HTR-8/SVneo (cell line): ENCODE data around the gene LIMS1.
A peak's percentile ranks its signal among the peaks of the same experiment; 100 is the strongest.
"Not testable (repeated sequence)": the region's sequence is repeated elsewhere in the genome, so short reads cannot be mapped to it uniquely, and the experiment has no call there.

Source experiments
- DNase-seq: peaks from one replicate; pipeline ENCODE4 v3.0.0; 2011; ENCODE audit warnings: low spot score, mixed read lengths; ENCODE audit not compliant: insufficient read length
- FAIRE-seq: peaks from 2 replicates; lab custom pipeline; 2011; peaks lifted over from hg19 to GRCh38; lab: Jason Lieb, UNC

LIMS1 gene, protein sequence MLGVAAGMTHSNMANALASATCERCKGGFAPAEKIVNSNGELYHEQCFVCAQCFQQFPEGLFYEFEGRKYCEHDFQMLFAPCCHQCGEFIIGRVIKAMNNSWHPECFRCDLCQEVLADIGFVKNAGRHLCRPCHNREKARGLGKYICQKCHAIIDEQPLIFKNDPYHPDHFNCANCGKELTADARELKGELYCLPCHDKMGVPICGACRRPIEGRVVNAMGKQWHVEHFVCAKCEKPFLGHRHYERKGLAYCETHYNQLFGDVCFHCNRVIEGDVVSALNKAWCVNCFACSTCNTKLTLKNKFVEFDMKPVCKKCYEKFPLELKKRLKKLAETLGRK

DNA sequence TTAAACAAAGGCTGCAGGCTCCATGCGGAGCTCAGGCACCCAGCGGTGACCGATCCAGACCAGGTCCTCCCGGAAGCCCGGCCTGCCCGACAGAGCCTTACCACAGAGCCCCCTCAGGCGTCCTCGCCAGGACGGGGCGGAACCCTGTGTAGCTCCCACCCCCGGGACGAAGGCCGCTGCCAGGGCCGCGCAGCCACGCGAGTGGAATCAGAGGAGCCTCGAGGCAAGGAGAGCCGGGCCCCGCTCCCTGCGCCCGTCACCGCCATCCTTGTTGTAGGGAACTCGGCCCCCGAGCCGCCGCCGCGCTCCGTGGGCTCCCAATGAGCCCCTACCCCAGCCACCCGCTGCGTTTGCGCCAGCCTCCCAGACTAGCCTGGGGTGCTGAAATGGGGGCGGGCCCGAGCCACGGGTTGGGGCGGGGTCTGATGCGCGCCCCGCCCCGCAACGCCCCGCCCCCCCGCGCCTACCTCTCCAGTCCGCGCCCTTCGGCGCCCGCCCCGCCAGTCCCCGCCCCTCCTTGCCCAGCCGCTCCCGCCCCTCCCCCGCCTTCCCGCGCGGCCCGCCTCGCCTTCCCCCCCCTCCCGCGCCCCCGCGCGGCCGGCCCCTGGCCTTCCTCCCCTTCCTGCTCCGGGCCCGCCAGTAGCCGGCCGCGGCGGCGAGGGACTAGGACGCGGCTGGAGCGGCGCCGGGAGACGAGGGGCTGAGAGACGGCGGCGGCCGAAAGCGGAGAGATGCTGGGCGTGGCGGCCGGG is at the start of gene LIMS1:
Gene LIMS1 (plus strand): TSS at position 639 of the 752 bp plus-strand sequence. CDS start 93 bp downstream, at position 732.
- FAIRE-seq = no peak
- peak; percentile 87 for DNase-seq

DNA sequence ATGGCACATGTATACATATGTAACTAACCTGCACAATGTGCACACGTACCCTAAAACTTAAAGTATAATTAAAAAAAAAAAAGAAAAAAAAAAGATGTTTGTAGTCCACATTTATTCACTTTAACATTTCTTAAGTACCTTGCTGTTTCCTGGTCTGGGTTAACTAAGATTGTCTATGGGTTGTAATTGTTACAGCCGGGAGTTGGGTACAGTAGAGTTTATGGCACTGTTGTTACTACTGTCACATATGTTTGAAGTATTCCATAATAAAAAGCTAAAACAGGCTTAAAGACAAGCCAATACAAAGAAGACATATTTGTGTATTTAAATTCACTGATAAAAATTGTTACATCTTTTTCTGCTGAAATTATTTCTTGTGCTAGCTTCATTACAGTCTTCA is 49.0 kb upstream of the LIMS1 start:
- FAIRE-seq = no peak
- DNase-seq = no peak

DNA sequence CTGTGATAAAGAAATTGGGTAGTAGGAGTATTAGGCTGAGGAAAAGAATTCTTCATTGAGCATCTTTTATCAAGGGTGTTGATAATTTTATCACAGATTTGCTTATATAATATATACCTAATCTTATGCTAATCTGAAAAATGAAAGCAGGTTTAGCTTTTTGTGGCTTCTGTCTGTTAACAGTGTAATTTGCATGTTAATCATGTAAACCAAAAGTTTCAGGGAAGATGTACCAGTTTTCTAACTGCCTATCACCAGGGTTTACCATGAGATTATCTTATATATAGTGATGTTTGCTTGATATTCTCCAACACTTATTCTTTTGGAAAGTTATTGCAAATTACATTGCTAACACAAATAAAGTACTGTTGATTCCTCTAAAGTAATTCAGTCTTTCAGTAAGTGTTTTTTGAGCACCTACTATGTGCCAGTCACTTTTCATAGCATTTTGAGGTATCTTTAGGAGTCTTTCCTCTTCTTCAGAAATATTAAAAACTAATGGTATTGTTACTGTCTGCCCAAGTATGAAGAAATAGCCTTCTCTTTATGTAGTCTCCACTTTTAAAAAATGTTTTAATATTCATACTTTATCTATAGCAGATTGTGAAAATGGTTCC is 43.7 kb upstream of the LIMS1 start:
- no peak for DNase-seq
- no peak for FAIRE-seq

DNA sequence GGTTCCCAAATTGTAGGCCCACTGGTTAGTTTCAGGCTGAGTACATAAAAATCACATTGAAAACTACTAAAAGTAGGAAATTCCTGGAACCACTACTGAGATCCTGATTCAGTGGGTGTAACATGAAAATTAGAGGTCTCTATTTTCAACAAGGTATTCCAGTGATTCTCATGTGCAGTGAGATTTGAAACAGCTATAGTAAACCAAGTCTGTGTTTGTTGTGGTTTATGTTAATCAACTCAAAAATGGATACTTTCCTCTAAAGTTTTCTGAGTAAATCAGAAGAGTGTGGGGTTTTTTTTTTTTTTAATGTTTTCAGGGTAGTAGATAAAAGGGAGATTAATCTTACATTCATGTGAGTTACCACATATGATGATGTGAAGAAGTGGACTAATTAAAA is 42.4 kb upstream of the LIMS1 start:
- no peak for DNase-seq
- no peak for FAIRE-seq

DNA sequence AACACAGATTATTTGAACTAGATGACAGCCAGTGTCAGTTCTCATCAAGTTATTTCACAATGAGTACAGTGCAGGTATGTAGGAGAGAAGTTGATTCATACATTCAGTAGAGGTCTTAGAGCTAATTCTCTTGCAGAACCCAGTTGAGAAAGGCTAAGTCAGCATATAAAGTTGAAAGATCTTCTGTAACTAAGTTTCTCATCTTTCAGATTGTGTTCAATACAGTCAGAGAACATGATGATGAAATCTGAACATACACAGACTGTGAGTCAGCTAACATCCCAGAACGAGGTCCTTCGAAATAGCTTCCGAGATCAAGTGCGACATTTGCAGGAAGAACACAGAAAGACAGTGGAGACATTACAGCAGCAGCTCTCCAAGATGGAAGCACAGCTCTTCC is 41.9 kb upstream of the LIMS1 start:
- FAIRE-seq (no peak), DNase-seq (peak; percentile 55)

DNA sequence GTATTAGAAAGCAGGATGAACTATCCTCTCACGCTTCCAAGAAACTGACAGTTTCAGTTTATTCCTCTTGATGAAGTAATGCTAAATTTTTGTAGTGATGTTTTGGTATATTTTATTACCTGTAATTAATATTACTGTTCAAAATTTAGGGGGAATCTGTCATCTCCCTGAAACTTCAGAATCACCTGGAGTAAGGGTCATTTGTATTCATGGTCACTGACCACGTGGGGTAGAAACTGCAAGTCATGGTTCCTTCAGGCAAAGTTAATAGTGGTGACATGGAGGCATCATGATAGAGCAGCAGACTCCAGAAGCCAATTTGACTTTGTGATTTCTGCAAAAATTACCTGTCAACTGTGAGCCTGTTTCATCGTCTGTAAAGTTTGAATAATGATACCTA is 38.1 kb upstream of the LIMS1 start:
- not testable (repeated sequence) for DNase-seq, FAIRE-seq

DNA sequence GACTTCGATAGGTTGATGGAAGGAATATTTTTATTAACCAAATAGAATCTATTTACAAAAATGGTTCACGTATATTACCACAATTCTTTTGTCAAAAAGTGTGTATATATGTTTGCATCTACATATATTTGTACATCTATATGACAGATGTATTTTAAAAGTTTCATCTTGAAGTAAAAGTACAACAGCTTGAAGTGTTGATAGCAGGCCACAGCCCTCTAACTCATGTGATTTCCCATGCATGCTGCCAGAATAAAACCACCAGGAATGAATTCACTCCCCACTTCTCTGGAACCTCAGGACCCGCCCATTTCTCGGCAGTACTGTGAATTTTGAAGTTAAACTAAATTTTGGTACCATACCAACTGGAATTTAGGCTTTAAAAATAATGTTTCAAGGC is 26.6 kb upstream of the LIMS1 start:
- not testable (repeated sequence) for FAIRE-seq, DNase-seq

DNA sequence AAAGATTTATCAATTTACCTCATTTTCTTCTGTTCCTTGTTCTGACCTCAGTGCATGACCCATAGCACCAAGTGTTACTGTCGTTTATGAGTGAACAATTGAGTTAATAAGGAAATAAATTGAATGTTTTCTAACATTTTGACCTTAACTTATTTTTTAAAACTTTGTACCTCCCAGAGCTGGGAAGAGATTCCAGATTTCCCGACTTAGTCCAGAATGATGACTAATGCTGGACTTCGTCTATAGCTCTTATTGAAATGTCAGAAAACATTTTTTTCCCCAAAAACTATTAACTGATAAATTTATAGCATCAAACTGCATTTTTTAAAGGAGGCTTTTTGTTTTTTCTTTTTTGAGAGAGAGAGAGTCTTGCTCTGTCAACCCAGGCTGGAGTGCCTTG is 21.8 kb upstream of the LIMS1 start:
- not testable (repeated sequence) for DNase-seq

DNA sequence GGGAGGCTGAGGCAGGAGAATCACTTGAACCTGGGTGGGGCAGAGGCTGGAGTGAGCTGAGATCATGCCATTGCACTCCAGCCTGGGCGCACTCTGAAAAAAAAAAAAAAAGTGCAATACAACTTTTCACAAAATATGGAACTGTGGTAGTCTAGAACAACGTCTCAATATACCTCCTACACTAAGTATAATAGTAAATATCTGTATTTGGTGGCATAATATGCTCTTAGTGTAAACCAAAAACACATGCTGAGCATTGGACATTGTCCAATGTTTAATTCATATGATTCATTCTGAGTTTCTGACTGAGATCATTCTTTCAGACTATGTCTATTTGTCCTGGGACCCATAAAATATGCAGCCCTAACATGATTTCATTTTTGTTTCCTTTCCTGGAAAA is 19.8 kb upstream of the LIMS1 start:
- not testable (repeated sequence) for DNase-seq, FAIRE-seq

More for the DNA sequence above, 21.8 kb upstream of the LIMS1 start:
- not testable (repeated sequence) for FAIRE-seq

DNA sequence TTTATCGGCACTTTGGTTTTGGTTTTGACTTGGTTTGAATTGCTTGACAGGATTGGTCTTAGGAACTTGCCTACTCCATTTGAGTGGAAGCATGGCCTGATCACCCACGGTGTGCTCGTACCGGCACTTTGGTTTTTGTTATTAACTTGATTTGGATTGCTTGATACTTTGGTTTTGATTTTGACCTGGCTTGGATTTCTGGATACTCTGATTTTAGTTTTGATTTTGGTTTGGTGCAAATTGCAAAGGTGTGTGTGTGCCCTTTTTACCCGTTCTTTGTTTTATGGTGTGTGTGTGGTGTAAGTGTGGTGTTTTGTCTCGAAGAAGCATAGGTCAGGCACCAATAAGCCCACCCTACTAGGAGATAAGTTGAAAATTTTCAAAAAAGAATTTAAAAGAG is 9.6 kb upstream of the LIMS1 start:
- FAIRE-seq = not testable (repeated sequence)

DNA sequence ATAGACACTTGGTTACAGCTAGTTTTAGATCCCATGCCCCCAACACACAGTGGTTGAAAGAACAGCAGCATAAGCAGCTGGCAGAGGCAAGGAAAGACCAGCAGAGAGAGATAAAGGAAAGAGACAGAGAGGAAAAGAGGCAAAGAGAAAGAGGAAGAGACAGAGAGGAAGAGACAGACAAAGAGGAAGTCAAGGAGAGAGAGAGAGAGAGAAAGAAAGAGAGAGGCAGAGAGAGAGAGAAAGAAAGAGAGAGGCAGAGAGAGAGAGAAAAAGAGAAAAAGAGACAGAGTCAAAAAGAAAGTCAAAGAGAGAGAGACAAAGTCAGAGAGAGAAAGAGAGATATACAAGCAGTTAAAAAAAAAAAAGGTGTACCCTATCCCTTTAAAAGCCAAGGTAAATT is 9.0 kb upstream of the LIMS1 start:
- FAIRE-seq, DNase-seq: not testable (repeated sequence)

More for the DNA sequence above, 9.6 kb upstream of the LIMS1 start:
- DNase-seq = not testable (repeated sequence)

DNA sequence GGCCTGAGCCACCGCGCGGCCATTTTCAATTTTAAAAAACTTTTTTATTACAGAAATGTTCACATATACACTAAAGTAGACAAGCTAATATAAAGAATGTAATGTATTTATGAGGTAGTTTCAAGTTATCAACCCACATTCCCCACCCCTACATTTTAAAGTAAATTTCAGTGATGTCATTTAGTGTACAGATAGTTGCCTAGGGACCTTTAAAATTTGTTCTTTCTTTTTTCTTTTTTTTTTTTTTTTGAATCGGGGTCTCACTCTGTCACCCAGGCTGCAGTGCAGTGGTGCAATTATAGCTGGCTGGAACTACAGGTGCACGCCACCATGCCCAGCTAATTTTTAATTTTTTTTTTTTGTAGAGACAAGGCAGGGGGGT is 2.6 kb upstream of the LIMS1 start:
- DNase-seq = no peak
- FAIRE-seq = no peak

DNA sequence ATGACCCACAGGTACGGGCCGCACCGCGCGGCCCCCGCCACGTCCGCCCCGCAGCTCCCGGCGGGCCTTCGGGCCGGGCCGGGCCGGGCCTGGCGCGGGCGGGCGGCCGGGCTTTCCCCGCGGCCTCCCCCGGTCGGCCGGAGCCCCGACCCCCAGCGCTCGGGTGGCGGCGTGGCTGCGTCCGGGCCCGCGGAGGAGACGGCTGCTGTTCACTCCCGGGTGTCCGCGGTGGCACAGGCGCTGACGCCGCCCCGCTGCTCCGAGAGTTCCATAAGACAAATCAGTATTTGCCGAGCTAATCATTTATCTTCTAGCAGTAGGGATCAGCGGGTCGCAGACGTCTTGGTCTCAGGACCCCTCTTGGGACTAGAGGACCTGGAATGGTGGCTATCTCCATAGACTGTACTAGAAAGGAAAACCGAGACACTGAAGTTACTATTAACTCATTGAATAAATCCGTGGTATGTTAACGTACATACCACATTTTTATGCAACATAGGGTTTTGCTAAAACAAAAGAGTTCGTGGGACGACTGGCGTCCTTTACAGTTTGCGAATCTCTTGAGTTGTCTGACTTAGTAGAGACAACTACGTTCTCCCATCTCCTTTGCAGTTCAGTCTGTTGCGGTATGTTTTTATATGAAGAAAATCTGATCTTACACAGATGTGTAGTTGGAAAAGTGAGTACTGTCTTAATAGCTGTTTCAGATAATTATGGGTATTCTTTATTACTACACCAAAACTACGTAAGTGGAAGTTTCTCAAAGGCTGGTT is 500 bp downstream of the LIMS1 start:
- FAIRE-seq = no peak
- DNase-seq = peak; percentile 27

DNA sequence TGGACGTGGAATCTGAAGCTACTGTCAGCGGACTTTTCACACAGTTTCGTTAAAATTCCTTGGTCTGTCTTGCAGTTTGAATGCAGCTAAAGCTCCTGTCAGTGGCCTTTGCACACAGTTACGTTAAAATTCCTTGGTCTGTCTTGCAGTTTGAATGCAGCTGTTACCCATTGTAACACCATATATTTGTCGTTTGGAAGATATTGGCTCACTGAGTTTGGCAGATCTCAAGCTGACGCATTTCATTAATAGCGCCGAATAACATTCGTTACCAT is 1.0 kb downstream of the LIMS1 start:
- DNase-seq = no peak
- FAIRE-seq = no peak

DNA sequence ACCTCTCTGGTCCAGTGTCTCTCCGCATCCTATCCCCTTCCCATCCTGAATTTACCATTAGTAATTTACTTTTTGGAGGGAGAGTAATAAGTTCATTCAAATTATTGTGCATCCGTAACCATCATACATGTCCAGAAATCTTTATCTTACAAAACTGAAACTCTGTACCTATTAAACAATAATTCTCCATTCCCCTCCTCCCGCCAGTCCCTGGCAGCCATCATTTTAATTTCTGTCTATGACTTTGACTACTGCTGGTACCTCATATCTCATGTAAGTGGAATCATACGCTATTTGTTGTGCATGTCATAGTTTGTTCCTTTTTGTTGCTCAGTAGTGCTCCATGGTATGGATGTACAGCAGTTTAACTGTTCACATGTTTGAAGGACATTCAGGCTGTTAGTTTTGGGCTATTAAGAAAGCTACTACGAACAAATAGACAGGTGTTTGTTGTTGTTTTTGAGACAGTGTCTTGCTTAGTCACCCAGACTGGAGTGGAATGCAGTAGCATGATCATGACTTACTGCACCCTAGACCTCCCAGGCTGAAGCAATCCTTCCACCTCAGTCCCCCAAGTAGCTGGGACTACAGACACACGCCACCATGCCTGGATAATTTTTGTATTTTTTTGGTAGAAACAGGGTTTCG is 2.0 kb downstream of the LIMS1 start:
- DNase-seq (no peak), FAIRE-seq (peak; percentile 49)

DNA sequence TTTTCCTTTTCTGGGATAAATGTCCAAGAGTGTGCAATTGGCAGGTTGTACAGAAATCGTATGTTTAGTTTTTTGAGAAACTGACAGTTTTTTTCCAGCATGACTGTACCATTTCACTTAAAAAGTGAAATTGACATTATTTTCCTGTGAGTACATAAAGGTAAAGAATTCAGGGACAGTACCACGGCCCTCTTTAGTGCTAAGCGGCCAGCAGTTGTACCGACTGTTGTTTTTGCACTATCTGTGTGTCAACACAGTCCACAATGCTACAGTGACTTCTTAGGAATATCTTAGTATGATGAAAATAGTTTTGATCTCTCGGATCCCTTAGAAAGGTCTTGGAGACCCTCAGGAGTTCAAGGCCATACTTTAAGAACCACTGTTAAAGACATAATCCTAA is 2.6 kb downstream of the LIMS1 start:
- DNase-seq (no peak), FAIRE-seq (no peak)

DNA sequence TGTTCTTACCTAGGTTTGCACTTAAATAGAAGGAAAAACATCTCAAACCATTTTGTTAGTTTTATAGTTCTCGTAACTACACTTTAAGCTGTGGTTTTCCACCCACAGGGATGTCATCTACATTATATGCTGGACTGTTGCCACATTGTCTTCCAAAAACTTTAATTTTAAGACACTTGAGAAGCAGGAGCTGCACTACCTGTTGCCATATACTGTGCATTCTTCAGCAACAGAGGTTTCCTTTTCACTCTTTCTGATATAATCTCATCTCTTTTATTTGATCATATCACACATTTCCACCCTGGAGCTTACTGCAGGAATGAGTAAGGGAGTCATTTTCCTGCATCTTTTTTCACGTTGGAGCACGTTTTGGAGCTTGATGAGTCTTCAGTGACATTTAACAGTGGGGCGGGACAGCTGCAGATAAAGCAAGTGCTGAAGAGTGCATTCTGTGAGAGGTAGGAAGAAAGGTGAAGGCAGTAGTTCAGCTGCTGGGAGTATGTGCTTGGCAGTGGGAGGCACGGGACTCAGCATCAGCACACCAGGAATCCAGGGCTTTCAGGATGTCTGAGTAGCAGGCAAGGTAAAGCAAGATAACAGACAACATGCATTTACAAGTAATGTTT is 3.8 kb downstream of the LIMS1 start:
- no peak for DNase-seq
- FAIRE-seq = no peak

DNA sequence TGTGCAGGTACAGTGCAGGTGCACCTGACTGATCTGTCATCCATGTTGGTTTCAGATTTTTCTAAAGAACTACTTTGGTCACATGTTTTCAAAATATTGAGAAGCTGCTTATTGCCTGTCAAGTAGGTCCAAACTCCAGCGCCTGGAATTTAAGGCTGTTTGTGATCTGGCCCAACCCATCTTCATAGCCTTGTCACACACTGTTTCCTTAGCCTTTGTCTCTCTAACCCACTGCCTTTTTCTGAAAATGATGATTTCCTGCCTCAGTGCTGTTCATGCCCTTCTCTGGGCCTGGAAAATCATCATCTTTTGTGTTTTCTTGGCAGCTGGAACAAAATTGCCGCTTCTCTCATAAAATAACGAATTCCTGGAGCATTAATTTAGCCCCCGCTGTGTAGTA is 7.2 kb downstream of the LIMS1 start:
- DNase-seq (no peak), FAIRE-seq (no peak)

DNA sequence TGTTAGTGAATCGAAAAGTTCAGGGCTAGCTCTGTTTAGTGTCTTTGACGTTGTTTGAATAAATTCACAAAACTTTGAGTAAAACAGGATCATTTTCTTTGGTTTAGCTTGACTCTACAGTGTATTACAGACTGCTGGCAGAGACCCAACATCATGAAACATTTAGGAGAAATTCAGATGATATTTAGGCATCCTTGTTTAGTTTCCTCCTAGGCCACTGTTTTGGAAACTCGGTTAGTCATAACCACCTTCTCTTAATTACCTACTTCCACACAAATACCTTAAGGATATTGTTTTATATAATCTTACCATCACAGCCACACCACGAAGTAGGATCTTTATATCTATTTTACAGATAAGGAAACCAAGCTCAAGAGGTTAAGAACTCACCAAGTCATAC is 7.8 kb downstream of the LIMS1 start:
- FAIRE-seq = no peak
- DNase-seq = no peak

DNA sequence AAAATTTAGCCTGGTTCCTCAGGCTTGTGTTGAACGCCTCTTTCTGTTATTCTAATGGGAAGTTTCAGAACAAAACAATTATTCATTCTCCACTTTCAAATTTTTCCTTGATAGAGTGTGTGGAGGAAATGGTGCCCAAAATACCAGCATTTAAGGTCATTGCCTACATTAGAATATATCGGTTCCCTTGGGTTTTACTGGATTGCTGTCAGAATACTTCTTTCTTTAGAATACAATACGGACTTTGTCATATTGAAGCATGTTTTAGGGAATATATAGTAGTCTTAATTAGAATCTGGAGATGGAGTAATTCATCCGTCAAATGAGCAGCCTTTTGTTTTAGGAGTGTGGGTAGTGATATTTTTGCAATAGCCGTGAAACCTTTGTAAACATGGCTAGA is 13.3 kb downstream of the LIMS1 start:
- FAIRE-seq = no peak
- DNase-seq = no peak
